HG02588 (cell line): ENCODE data around the gene KLHL4.
"Not testable (repeated sequence)": the region's sequence is repeated elsewhere in the genome, so short reads cannot be mapped to it uniquely, and the experiment has no call there.

ENCODE experiments used
- ATAC-seq: cut with Tn5 transposase; IDR thresholded peaks from one replicate; pipeline ENCODE4 v1.9.1; 2021; ENCODE audit warnings: mild to moderate bottlenecking, moderate library complexity; ENCODE audit not compliant: unreplicated experiment

Gene KLHL4

DNA sequence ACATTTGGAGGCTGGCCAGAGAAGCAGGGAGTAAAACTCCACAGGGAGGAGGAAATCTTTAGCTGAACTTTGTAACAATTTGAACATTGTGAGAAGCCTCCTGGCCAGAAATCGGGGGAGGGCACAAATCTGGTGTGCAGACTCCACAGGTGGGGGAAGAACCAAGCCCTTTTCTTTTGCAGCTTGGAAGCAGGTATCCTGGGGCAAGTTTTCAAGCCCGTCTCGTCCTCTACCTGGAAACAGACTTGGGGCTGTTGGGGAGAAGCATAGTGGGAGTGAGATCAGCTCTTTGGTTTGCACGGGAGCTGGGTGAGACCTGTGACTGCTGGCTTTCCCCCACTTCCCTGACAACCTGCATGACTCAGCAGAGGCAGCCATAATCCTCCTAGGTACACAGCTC, 123.8 kb downstream of the KLHL4 start:
- ATAC-seq: not testable (repeated sequence)

DNA sequence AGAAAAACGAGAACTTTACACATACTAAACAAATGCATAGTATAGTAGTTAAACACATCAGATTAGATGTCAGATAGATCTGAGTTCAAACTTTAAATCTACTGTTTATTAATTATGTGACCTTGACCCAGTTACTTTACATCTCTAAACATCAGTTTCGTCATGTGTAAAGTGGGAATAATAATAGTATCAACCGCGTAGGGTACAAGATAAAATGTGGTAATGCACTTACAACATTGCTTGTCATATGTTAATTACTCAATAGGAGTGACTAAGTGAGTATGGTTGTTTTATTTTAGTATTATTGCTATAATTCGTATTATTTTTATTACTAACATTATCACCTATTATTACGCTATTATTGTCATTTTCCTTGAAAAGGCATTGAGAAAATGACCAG, 144.2 kb downstream of the KLHL4 start:
- ATAC-seq: no peak

DNA sequence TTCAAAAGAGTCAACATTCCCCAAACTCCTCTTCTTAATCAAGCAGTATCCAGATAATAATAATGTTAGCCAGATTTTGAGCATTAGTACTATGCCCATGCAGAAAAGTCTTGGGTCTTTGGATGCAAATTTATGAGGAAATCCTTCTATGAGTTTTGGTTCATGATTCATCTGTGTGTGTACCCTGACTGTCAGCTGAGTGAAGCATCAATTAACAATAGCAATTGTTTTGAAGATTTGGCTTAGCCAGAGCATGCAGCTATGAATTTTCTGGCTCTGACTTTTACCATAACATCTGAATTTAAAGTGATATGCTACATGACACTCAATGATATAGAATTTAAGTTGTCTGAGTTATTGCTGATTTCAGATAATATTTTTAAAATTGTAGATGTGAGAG, 145.8 kb downstream of the KLHL4 start:
- no peak for ATAC-seq

DNA sequence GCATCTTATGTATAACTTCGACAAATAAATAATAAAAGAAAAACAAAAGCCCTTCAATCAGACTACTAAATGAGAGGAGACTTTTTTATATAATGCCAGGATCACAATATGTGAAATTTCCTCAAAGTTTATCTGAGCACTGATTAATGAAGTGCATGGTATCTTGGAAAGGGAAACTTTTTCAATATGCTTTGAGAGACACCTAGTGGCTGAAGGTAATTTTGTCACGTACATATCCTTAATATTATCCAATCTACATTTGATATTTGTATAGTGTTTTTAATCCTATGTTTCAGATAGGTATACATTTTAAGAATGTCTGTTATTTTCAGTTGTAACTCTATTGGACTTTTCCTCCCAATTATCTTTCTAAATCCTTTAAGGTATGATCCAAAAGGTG, 146.8 kb downstream of the KLHL4 start:
- no peak for ATAC-seq

DNA sequence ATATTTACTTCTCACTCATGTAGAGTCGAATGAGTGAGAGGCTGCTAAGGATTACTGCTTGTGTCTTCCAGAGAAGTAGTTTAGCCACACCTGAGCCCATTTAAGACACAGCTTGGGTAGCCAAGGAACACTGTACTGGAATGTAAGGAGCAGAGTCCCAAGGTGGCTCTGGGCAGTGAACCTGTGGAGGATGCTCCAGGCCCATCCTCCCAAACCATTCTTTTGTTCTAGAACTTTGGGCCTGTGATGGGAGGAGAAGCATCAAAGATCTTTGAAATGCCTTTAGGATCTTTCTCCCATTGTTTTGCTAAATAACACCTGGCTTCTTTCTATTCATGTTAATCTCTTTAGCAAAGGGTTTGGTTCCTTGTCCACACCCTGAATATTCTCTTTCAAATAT, 162.2 kb downstream of the KLHL4 start:
- no peak for ATAC-seq

DNA sequence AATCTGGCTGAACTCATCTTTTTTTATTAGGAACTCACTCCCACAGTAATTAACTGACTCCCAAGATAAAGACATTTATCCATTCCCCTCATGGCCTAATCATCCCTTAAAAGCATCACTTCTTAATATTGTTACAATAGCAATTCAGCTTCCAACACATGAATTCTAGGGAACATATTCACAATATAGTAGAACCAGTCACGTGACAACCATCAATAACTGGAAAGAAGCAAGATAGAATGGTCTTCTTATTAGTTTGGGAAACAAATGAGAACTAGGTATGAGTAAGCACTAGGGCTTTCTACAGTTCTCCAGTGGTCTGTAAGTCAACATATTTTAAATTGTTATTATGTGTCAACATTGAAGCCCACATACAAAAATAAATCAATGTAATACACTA, 170.1 kb downstream of the KLHL4 start:
- no peak for ATAC-seq

DNA sequence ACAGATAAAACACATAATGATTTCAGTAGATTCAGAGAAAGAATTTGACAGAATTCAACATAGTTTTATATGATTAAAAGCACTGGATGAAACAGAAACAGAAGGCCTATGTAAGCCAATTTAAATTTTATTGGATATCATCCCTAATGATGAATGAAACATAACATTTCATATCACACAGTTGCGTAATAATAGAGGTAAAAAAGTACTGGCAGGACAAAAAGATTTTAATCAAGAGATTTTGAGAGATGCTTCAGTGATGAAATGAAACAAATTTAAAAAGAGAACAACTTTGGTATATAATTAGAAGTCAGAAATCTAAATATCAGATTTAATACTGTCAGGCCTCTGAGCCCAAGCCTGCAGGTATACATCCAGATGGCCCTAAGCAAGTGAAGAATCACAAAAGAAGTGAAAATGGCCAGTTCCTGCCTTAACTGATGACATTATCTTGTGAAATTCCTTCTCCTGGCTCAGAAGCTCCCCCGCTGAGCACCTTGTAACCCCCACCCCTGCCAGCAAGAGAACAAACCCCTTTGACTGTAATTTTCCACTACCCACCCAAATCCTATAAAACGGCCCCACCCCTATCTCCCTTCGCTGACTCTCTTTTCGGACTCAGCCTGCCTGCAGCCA, 170.6 kb downstream of the KLHL4 start:
- not testable (repeated sequence) for ATAC-seq

DNA sequence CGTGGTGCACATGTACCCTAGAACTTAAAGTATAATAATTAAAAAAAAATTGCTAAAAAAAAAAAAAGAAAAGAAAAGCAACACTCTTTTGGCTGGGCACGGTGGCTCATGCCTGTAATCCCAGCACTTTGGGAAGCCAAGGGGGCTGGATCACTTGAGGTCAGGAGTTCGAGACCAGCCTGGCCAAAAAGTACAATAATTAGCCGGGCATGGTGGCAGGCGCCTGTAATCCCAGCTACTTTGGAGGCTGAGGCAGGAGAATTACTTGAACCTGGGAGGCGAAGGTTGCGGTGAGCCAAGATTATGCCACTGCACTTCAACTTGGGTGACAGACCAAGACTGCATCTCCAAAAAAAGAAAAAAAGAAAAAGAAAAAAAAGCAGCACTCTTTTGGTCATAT, 171.6 kb downstream of the KLHL4 start:
- not testable (repeated sequence) for ATAC-seq

DNA sequence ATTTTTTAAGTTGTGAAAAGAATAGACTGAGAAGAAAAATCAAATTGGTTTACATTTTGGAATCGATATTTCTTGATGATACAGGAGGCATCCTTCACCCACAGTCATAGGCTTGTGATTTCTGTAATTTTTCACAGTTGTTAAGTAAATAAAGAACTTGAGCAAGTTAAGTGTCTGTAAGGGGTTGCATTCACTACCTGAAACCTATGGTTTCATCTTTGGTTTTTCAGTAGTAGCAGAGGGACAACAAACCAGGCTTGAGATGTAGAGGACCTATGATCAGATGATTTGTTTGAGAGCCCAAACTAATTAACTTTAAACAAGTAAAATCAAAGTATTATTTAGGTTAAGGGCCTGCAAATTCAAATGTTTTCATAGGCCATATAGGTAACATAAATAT, 175.6 kb downstream of the KLHL4 start:
- no peak for ATAC-seq

DNA sequence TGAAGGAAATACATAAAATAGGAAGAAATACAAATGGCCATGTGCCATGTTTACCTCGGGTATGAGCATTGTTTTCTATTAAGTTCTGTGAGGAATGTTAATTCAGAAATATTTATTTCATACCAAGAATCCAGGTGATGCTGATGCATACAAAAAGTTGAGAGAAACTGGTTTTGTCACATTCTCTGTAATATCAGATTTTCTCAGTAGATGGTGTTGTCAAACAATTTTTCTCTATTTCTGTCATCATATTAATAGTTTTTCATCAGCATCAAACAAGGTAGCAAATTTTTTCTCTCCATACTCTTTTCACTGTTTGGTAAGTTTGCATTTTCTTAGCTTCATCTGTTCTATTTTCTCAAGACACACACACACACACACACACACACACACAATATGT, 179.8 kb downstream of the KLHL4 start:
- ATAC-seq: no peak

DNA sequence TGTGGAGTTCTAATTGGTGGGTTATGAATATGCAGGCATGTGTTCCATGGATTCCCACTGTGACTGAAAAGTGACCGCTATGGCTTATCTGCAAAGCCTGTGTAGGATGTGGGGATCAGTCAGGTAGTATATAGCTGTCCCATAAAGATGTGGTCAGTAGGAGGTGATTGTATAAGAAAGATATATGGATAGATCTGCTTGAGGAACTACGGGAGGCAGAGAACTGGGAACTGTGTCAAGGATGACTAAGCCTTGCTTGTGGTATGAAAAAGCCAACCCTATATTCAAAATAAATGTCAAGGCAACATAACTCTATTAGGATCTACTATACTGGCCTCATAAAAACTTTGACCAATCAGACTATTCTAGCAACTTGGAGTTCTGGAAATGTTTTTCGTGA, 185.2 kb downstream of the KLHL4 start:
- no peak for ATAC-seq

DNA sequence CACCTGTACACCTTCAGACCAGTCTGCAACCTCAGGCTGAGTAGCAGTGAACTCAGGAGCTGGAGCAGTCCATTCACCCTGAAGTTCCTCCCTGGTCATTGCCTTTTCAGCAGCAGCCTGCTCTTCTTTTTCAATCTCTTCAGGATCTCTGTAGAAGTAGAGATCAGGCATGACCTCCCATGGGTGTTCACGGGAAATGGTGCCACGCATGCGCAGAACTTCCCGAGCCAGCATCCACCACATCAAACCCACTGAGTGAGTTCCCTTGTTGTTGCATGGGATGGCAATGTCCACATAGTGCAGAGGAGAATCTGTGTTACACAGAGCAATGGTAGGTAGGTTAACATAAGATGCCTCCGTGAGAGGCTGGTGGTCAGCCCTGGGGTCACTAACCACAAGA, 185.9 kb downstream of the KLHL4 start:
- ATAC-seq: not testable (repeated sequence)

DNA sequence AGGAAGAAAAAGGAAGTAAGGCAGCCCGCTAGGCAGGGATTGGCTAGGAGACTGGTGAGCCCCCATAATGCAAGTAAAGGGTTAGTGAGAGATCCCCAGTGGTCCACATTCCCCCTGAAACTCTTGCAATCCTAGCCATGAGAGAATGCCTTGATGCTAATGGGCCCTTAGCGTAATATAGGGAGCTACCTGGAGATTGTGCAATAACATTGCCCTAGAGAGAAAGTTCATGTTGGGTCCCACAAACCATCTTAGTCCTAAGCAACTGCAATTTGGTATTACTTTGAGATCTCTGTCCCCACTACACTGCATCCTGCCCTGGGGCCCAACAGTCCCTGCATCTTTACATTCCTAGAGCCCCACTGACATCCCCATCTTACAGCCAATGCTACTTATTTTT, 188.5 kb downstream of the KLHL4 start:
- no peak for ATAC-seq

DNA sequence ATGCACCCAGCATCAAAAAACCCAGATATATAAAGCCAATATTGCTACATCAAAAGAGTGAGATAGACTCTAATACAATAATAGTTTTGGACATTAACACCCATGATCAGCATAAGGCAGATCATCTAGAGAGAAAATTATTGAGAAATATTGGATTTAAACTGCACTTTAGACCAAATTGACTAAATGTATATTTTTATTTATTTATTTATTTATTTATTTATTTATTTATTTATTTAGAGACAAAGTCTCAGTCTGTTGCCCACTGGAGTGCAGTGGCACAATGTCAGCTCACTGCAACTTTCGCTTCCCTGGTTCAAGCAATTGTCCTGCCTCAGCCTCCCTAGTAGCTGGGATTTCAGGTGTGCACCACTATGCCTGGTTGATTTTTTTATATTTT, 193.0 kb downstream of the KLHL4 start:
- ATAC-seq: no peak
